Heart right ventricle (tissue), 16 donors: ENCODE data around the gene LMAN1L. TPM values are rescaled to one million over a fixed set of nuclear protein-coding genes. Genes with fewer than 3 reads are reported as not detected.

Source experiments
- ATAC-seq, 8 donors: fragments of 200-7000 bp; cut with Tn5 transposase; one replicate each; pipeline ENCODE4 v1.9.1; 2020; ENCODE audit warnings: mild to moderate bottlenecking in 8 of 8, moderate library complexity in 8 of 8, moderate number of reproducible peaks in 1 of 8
- DNase-seq, 2 donors: peaks; one replicate each; pipeline ENCODE4 v3.0.0-alpha.2; 2020
- H3K27ac ChIP-seq, 10 donors: fragments of 200-600 bp; sonication (generic) in 2 of 10; one replicate each; pipeline versions ENCODE4 v1.5.0 to v1.8.0; 2020 to 2022; ENCODE audit warnings: mild to moderate bottlenecking in 3 of 10
- H3K27me3 ChIP-seq, 7 donors: fragments of 200-600 bp; one replicate each; pipeline ENCODE4 v1.8.0; 2021 to 2022; ENCODE audit warnings: mild to moderate bottlenecking in 2 of 7
- H3K36me3 ChIP-seq, 9 donors: fragments of 200-600 bp; sonication (generic) in 1 of 9; one replicate each; pipeline versions ENCODE4 v1.5.0 to v1.8.0; 2020 to 2022; ENCODE audit warnings: mild to moderate bottlenecking in 2 of 9
- H3K4me1 ChIP-seq, 9 donors: fragments of 200-600 bp; sonication (generic) in 1 of 9; one replicate each; pipeline versions ENCODE4 v1.5.0 to v1.8.0; 2020 to 2022; ENCODE audit warnings: mild to moderate bottlenecking in 4 of 9
- H3K4me3 ChIP-seq, 10 donors: fragments of 200-600 bp; sonication (generic) in 2 of 10; one replicate each; pipeline versions ENCODE4 v1.5.0 to v1.8.0; 2020 to 2022; ENCODE audit warnings: mild to moderate bottlenecking in 7 of 10, moderate library complexity in 2 of 10
- H3K9me3 ChIP-seq, 11 donors: fragments of 200-600 bp in 10 of 11; sonication (generic) in 2 of 11; one replicate each; pipeline versions ENCODE4 v1.5.0 to v1.8.0; 2013 to 2022; ENCODE audit warnings: mild to moderate bottlenecking in 2 of 11, control low read depth in 1 of 11, moderate library complexity in 1 of 11
- WGBS, 2 donors: extraction: QIAGEN DNeasy Blood & Tissue Kit; methylation state at CpG; one replicate each; pipeline ENCODE4 v1.1.7; 2013; ENCODE audit warnings: inconsistent platforms in 1 of 2; 5-methylcytosine and 5-hydroxymethylcytosine counted together
- intact Hi-C, 10 donors: fragments of 100-400 bp; cut with DNase I; formaldehyde crosslinking; loops; one replicate each; pipeline versions ENCODE4 v1.11.1 to v1.14.2; 2022
- polyA plus RNA-seq, 2 donors: library from polyadenylated mRNA; stranded (reverse); fragments of 200-250 nt; gene quantifications; one replicate each; pipeline ENCODE4 v1.2.3, GENCODE V29; 2013
- total RNA-seq, 10 donors: library from RNA; stranded (reverse); fragmentation: NEBNext Ultra II Directional in 3 of 10; extraction: Animal tissue kit (Norgen Biotek cat#: 25700) in 3 of 10; gene quantifications; one replicate each; pipeline versions ENCODE4 v1.2.1 to v1.2.4, GENCODE V29; 2021 to 2023
- TF ChIP-seq, protein P1 (sequence below), 9 donors: fragments of 200-600 bp; sonication (generic) in 2 of 9; IDR thresholded peaks; one replicate each; pipeline versions ENCODE4 v1.5.0 to v1.8.0; 2021 to 2022; ENCODE audit warnings: antibody characterized with exemption in 9 of 9, mild to moderate bottlenecking in 5 of 9, moderate library complexity in 1 of 9
- donor health status: Arrhythmogenic right ventricular cardiomyopathy.
- donor health status: ischemic (EF 13 %, LVEDD 7.1; RV severe dilation, severe dysfunction).
- donor health status: healthy with polysubstance abuse.
- donor health status: DM: no; HTN: yes; CAD: no.
- donor health status: DM: no; HTN: no; CAD: no.
- donor health status: ischemic (EF 25% LVEDD 6.9; RV normal size, moderate dysfunction).
- donor health status: ischemic (EF 25% LVEDD 5.7; RV mildly dilated, moderate dysfunction).
- donor health status: healthy.
- donor health status: DM: yes; HTN: yes; CAD: no.
- donor health status: Ischemic cardiomyopathy.
- donor health status: ischemic (EF 35%, LVEDD 5.7; RV mildly dilated, moderate dysfunction).
- donor health status: nonischemic (EF 11% LVEDD 7.7; RV severe dilation, severe dysfunction).
- donor health status: DM: yes; HTN: yes; CAD: no.
- donor health status: PGD.
- donor health status: ischemic (EF 29% LVEDD 5.4; RV normal size, mild dysfunction).
- donor health status: nonischemic (EF 23%, LVEDD 6.1; RV moderate dilation, normal function).

LMAN1L gene
- total and polyA plus RNA-seq, 12 donors, result 0.03 to 47.4 (median 9.0) TPM

- H3K4me1 ChIP-seq, result peaks cover 8 to 82% (median 30%) of the 10 kb centered on the region in 9 donors
- WGBS, 2 donors, result 77% methylated on average over 4 of the region's 4 CpGs
- no peaks in the 10 kb centered on the region for H3K36me3 ChIP-seq
- H3K27ac ChIP-seq, result peak overlapping the region in 1 of 10 donors; percentile 96
- intact Hi-C loops, result loop anchor here in 4 of 10 donors (5.0 to 10.0 kb wide), 4 partner anchors 59 to 401 kb away; partner anchors contain the start of gene FAM219B (in 1 of the 4)
- DNase-seq (no peak), ATAC-seq (no peak)
- no peaks in the 10 kb centered on the region for H3K9me3 ChIP-seq
- no peak overlapping the region for H3K4me3 ChIP-seq
- no peaks in the 10 kb centered on the region for H3K27me3 ChIP-seq
- TF ChIP-seq, protein P1, sequence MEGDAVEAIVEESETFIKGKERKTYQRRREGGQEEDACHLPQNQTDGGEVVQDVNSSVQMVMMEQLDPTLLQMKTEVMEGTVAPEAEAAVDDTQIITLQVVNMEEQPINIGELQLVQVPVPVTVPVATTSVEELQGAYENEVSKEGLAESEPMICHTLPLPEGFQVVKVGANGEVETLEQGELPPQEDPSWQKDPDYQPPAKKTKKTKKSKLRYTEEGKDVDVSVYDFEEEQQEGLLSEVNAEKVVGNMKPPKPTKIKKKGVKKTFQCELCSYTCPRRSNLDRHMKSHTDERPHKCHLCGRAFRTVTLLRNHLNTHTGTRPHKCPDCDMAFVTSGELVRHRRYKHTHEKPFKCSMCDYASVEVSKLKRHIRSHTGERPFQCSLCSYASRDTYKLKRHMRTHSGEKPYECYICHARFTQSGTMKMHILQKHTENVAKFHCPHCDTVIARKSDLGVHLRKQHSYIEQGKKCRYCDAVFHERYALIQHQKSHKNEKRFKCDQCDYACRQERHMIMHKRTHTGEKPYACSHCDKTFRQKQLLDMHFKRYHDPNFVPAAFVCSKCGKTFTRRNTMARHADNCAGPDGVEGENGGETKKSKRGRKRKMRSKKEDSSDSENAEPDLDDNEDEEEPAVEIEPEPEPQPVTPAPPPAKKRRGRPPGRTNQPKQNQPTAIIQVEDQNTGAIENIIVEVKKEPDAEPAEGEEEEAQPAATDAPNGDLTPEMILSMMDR (IDR thresholded peaks at IDR 0.05), result no peak
Measured at GRCh38 chr15:74775894-74776293, 36.7 kb upstream of the LMAN1L start.

- H3K4me3 ChIP-seq, result peak overlapping the region in 1 of 10 donors; percentile 12
- no peaks in the 10 kb centered on the region for H3K36me3 ChIP-seq
- no peaks in the 10 kb centered on the region for H3K27me3 ChIP-seq
- intact Hi-C loops, result loop anchor here in 4 of 10 donors (5.0 to 10.0 kb wide), 4 partner anchors 58 to 402 kb away; partner anchors contain the start of gene FAM219B (in 1 of the 4)
- DNase-seq (no peak), ATAC-seq (peak in 4 of 8 donors; percentile 7 to 31 (median 17))
- H3K4me1 ChIP-seq, result peaks cover 15 to 81% (median 33%) of the 10 kb centered on the region in 9 donors
- TF ChIP-seq, protein P1 (IDR thresholded peaks at IDR 0.05), result no peak
- whole genome bisulfite sequencing, 2 donors, result 13 to 18% methylated on average over 13 of the region's 13 CpGs
- peak overlapping the region in 8 of 10 donors; percentile 19 to 96 (median 37) for H3K27ac ChIP-seq
- H3K9me3 ChIP-seq, result no peaks in the 10 kb centered on the region
Measured at GRCh38 chr15:74776821-74777768, 35.5 kb upstream of the LMAN1L start.

DNA sequence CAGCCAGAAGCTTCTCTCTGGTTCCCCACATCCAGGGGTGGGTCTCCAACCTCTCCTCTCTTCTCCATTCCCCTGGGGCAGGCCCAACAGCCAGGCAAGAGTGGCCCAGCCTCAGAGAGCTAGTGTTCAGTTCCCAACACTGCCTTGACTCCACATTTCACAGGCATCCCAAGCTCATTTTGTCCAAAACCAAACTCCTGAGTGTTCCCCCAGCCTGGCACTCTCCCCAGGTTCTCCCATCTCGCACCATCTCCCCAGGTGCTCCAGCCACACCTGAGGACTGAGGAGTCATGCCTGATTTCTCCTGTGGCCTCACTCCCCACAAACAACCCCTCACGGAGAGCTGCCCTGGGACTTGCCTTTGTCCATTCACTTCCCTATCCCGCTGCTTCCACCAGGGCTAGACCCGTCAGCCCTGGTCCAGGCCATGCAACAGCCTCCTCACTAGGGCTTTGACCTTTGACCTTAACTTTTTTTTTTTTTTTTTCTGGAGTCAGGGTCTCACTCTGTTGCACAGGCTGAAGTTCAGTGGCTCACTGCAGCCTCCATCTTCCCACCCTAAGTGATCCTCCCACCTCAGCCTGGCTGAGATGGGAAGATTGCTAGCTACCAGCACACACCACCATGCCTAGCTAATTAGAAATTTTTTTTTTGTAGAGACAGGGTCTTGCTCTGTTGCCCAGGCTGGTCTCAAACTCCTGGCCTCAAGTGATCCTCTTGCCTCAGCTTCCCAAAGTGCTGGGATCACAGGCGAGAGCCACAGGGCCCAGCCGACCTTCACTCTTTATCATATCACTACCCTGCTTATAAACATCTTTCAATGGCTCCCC lies 34.7 kb upstream of the LMAN1L start:
- Histone ChIP-seq H3K27me3 (no peaks in the 10 kb centered on the region), H3K36me3 (no peaks in the 10 kb centered on the region), H3K27ac (peak overlapping the region in 3 of 10 donors; percentile 34 to 96 (median 41)), H3K9me3 (no peaks in the 10 kb centered on the region), H3K4me3 (no peak overlapping the region), H3K4me1 (peaks cover 17 to 84% (median 37%) of the 10 kb centered on the region in 9 donors)
- ATAC-seq (no peak), DNase-seq (no peak)
- TF ChIP-seq, protein P1 (IDR thresholded peaks at IDR 0.05), result no peak
- WGBS, 2 donors, result 87 to 90% methylated on average over 6 of the region's 6 CpGs
- intact Hi-C loops, result loop anchor here in 4 of 10 donors (5.0 to 10.0 kb wide), 4 partner anchors 57 to 403 kb away; partner anchors contain the start of gene FAM219B (in 1 of the 4)

DNA sequence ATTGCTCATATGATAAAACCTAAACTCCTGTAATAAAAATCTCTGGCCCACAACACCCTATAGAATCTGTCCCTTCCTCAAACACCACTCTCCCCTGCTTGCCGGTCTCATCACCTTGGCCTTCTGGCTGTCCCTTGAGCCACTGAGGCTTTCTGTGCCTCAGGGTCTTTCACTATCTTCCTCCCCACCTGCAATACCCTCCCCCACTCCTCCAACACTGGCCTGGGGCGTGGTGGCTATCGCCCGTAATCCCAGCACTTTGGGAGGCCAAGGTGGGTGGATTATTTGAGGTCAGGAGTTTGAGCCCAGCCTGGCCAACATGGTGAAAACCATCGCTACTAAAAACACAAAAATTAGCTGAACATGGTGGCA lies 34.0 kb upstream of the LMAN1L start:
- 97 to 99% methylated on average over 5 of the region's 5 CpGs for WGBS, 2 donors
- no peaks in the 10 kb centered on the region for H3K9me3 ChIP-seq
- H3K36me3 ChIP-seq, result no peaks in the 10 kb centered on the region
- TF ChIP-seq, protein P1 (IDR thresholded peaks at IDR 0.05), result no peak
- no peaks in the 10 kb centered on the region for H3K27me3 ChIP-seq
- ATAC-seq (no peak), DNase-seq (no peak)
- no peak overlapping the region for H3K4me3 ChIP-seq
- H3K27ac ChIP-seq, result peak overlapping the region in 1 of 10 donors; percentile 96
- H3K4me1 ChIP-seq, result peaks cover 23 to 90% (median 43%) of the 10 kb centered on the region in 9 donors
- intact Hi-C loops, result loop anchor here in 4 of 10 donors (5.0 to 10.0 kb wide), 4 partner anchors 56 to 404 kb away; partner anchors contain the start of gene FAM219B (in 1 of the 4)
